Activated CD4-positive, alpha-beta T cell treated with anti-CD3 and anti-CD28 coated beads for 48 hours (primary cell): Measurements from ENCODE around the gene FZD4.

ENCODE experiments used
- DNase-seq: peaks from one replicate; pipeline ENCODE4 v3.0.0-alpha.2; 2020

The FZD4 gene

DNA sequence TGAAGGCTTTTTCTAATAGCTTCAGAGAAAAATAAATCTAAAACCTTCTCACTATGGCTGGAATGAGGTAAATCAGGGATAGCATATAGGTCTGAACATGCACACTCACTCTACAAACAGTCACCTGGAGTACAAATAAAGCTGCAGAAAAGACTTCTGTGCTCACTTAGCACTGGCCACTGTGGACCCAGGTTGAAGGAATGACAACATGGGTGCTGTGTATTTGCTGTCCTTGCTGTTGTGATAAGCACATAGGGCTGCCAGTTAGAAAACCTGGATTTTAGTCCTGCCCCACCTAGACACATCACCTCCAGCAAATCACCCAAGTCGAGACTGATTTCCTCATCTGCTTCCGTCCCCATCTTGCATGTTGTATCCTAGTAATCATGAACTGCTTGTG lies 51.2 kb downstream of the FZD4 start:
- DNase-seq, result no peak

DNA sequence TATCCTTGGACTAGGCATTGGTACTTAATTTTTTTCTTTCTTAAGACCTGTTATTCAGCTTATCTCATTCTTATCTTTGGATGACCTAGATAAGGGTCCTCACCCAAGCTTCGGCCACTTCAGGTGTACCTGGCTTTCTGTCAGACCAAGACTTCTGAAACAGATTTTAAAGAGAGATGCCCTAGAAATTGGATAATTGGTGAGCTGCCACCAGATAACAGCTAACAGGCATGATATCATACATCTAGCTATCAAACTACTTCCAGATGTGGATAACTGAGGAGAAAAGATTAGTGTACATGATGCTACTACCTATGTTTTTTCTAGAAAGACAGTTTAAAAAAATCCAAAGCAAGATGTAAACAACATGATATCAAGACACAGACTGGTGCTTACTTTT lies 52.9 kb downstream of the FZD4 start:
- DNase-seq, result no peak

DNA sequence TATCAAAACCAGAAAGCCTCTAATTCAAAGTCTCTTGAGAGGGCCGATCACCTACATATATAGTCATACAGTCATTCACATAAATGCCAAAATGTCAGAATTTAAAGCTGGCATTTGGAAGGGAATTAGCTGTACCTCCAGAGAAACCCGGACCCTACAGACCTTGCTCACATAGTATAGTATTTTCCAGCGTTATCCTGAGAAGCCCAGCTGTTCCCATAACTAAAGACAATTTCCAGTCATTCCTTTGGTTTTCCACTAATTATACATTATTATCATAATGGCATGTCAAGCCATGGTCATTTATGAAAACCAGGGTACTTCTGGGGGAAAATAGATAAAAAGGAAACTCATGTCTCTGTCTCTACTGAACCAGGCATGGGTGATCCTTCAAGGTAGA lies 53.6 kb downstream of the FZD4 start:
- no peak for DNase-seq

DNA sequence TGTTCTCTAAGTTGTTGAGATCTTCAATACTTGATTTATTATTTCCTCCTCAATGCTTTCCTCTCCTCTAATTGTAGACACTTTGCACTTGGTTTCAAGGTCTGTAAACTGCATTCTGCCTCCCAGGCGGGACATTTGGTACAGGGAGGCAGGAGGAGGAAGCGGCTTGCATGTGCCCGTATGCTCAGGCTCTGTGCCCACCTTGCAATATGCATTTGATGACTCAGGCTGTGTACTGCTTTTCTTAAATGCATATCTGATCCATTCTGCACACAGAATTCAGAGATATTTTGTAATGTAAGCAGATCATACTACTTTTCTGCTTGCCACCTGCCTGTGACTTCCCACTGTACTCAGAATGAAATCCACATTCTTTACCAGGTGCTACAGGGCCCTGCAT lies 55.0 kb downstream of the FZD4 start:
- DNase-seq, result no peak

DNA sequence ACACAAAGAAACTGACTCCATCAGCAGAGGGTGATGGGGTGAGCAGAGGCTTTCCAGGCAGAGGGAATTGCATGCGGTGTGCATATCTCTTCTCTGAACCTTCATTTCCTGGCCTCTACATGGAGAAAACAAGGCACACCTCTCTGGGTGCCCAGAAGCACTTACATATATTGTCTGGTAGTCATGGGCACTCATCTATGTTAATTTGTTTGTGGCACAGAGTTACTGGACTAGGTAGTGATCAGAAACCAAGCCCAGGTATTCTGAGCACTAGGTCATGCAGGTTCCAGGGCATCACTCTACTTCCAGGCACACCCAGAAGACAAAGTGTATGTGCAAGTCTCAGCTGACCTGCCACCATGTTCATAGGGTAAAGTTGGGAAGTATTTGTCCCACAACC lies 56.5 kb downstream of the FZD4 start:
- no peak for DNase-seq

DNA sequence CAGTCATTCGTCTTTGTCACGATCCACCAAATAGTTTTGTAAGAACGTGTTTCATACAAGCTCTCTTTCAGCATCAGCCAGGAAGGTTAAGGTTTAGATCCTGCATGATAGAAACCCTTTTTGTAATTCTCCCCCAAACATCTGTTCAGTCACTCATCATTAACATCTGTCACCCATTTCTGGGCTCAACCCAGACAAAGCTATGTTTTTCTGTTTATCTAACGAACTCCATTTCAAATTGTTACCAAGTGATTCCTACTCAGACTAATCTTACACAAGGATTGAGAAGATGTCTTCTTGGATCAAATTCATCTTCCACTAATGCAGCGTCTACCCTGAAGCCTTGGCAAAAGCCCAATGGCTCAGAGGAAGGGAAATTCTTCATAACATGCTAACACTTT lies 58.8 kb downstream of the FZD4 start:
- DNase-seq, result no peak
